ENCODE data around the gene AKAP12. TPM values are rescaled to one million over a fixed set of nuclear protein-coding genes. Genes with fewer than 3 reads are reported as not detected.

The AKAP12 gene
- total and polyA plus RNA-seq, 2 experiments from 2014 or later, result 66.5 to 84.9 TPM

DNA sequence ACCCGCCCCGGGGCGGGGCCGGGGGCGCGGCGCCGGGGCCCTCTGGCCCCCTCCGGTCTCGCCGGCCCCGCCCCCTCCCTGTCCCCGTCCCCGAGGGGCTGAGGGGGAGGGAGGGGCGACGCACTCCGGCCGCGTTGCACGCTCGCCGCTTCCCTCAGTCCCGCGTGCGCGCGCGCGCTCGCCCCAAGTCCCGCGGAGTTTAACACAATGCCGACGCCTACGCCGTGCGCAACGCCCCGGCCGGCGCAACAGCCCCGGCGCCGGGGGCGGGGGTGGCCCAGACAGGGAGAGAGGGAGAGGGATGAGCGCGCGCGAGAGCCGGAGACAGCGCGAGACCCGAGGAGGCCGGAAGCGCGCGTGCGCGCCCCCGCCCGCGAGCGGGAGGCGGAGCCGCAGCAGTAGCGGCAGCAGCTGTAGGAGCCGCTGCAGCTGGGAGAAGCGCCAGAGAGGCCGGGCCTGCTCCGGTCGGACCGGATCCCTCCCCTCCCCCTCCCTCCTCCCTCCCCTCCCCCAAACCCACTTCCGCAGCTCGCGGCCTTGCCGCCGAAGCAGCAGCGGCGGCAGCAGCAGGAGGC, 150.6 kb downstream of the AKAP12 start:
- Histone ChIP-seq H3K4me3 (peak overlapping the region; percentile 91), H3K4me1 (ENCODE audit: low read depth) (peaks cover 21% of the 10 kb centered on the region), H3K36me3 (no peaks in the 10 kb centered on the region), H3K9me3 (ENCODE audit: low read depth) (no peaks in the 10 kb centered on the region), H3K27me3 (no peaks in the 10 kb centered on the region), H3K27ac (peak overlapping the region; percentile 98)
- peak; percentile 99 to 100 for DNase-seq (ENCODE audit: low read depth in 1 of 2, low spot score in 1 of 2)
- TF ChIP-seq, protein P1, sequence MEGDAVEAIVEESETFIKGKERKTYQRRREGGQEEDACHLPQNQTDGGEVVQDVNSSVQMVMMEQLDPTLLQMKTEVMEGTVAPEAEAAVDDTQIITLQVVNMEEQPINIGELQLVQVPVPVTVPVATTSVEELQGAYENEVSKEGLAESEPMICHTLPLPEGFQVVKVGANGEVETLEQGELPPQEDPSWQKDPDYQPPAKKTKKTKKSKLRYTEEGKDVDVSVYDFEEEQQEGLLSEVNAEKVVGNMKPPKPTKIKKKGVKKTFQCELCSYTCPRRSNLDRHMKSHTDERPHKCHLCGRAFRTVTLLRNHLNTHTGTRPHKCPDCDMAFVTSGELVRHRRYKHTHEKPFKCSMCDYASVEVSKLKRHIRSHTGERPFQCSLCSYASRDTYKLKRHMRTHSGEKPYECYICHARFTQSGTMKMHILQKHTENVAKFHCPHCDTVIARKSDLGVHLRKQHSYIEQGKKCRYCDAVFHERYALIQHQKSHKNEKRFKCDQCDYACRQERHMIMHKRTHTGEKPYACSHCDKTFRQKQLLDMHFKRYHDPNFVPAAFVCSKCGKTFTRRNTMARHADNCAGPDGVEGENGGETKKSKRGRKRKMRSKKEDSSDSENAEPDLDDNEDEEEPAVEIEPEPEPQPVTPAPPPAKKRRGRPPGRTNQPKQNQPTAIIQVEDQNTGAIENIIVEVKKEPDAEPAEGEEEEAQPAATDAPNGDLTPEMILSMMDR (IDR thresholded peaks at IDR 0.05; ENCODE audit: low read depth, low read length), result no peak

DNA sequence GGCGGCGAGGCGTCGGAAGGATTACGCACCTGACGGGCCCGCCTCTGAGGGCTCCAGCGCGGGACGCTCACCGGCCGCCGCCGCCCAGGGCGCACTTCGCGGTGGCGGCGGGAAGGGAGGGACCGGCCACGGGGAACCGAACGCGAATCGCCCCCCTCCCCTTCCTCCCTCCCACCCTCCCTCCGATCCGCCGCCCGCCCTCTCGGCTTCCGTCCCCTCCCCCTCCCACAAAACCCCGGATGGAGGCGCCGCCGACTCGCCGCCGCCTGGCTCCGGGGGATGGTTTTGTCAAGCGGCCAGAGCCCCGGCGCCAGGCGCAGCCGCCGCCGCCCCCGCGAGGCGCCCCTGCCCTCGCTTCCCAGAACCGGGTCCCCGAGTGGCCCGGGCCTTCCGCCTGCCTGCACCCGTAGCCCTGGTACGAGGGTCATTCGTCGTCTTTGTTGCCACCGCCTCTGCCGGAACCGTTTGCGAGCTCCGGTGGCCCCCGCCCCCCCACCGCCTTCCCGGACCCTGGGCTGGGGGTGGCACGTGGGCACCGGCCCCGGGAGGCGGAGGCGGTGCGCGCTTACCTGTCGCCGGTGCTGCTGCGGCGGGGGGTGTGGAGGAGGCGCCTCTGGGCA, 151.2 kb downstream of the AKAP12 start:
- Histone ChIP-seq H3K9me3 (ENCODE audit: low read depth) (no peaks in the 10 kb centered on the region), H3K4me3 (peak overlapping the region; percentile 91), H3K36me3 (no peaks in the 10 kb centered on the region), H3K4me1 (ENCODE audit: low read depth) (peaks cover 21% of the 10 kb centered on the region), H3K27me3 (no peaks in the 10 kb centered on the region), H3K27ac (peak overlapping the region; percentile 98)
- DNase-seq (ENCODE audit: low read depth in 1 of 2, low spot score in 1 of 2), result peak; percentile 79
- TF ChIP-seq, protein P1 (IDR thresholded peaks at IDR 0.05; ENCODE audit: low read depth, low read length), result no peak

DNA sequence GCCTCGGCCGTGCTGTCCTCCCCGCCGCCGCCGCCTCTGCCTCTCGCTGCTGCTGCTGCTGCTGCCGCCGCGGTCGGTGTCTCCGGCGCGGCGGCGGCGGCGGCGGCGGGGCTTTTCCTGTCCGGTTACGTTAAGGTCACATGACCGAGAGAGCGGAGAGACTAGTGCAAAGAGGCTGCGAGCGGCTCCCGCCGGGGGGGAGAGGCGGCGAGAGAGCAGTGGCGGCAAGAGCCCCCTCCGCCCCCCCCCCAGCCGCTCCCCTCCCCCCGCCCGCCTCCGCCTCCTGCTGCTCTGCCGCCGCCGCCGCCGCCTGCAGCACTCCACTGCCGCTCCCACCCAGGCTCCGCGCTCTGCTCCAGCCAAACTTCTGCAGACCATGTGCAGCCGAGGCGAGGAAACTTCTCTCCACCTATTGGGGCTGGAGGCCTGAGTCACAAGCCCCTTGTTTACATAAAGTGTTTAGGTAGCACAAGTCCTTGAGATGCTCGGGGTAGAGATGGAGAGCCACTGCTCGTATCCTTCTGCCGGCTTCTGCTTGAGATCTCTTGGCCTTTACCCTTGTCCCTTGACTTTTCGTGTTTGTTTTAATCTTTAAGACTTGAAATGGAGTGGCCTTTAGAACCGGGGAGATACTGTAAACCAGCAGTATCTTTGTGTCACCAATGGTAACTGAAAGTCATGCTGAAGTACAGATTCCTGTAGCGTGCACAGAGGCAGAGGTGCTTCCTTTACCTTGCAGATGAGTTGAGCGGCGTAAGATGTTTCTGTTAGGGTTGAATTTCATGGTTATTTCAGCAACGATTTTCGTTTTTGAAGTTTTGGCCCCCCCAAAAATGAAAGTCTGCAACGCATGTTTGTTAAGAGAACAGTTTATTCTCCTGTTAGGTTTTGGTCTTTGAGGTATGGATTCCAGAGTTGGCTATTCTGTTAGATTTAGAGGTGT, 152.0 kb downstream of the AKAP12 start, which contains the start of gene ZBTB2:
ZBTB2 (minus strand) TSS at position 89 of the 943 bp plus-strand sequence. CDS start 17,922 bp downstream, outside the sequence.
- H3K27ac ChIP-seq, result peak within 1 kb of the TSS; percentile 98
- H3K4me3 ChIP-seq, result peak within 1 kb of the TSS; percentile 91
- TF ChIP-seq, protein P1 (IDR thresholded peaks at IDR 0.05; ENCODE audit: low read depth, low read length), result no peak
- H3K9me3 ChIP-seq (ENCODE audit: low read depth), result no peaks in the 10 kb centered on the region
- no peaks in the 10 kb centered on the region for H3K27me3 ChIP-seq
- DNase-seq (ENCODE audit: low read depth in 1 of 2, low spot score in 1 of 2), result peak; percentile 75 to 85
- no peaks in the 10 kb centered on the region for H3K36me3 ChIP-seq
- peaks cover 21% of the 10 kb centered on the region for H3K4me1 ChIP-seq (ENCODE audit: low read depth)

DNA sequence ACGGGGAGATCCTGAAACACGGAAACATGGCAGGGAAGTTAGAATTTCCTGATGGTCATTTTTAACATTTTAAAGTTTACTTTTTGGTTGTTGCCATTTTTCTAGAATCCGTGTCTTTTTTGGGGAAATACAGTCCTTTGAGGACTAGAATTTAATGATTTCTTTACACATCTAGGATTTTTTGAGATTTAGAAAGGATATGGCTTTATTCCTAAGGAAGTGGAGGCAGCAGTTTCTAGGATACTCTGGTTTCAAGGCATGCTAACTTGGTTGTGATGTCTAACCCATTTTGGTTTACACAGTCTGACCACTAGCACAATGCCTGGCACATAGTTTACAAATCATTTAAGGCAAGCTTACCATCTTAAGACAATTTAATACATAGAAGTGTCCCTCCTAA, 152.7 kb downstream of the AKAP12 start:
- Histone ChIP-seq H3K27ac (peak overlapping the region; percentile 98), H3K4me1 (ENCODE audit: low read depth) (peaks cover 21% of the 10 kb centered on the region), H3K4me3 (peak overlapping the region; percentile 91)

DNA sequence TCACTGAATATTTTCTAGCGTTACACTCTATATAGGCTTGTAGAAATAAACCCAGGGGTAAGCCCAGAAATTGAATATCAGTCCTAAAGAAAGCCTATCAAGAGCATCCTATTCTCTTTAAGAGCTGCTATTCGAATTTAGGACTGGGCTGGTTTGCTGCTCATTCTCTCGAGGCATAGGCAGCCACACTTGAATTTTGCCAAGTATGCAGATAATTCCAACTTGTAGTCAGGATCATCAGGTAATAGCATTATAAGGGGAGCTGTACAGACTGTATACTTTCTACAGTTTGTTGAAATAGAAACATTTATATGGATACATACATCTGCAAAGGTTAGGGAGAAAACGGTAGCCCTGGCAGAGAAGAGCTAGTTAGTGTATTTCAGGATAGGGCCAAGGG, 153.6 kb downstream of the AKAP12 start:
- no peak for DNase-seq (ENCODE audit: low read depth in 1 of 2, low spot score in 1 of 2)
- peaks cover 21% of the 10 kb centered on the region for H3K4me1 ChIP-seq (ENCODE audit: low read depth)
- TF ChIP-seq, protein P1 (IDR thresholded peaks at IDR 0.05; ENCODE audit: low read depth, low read length), result no peak
- H3K9me3 ChIP-seq (ENCODE audit: low read depth), result no peaks in the 10 kb centered on the region
- H3K27me3 ChIP-seq, result no peaks in the 10 kb centered on the region
- peak overlapping the region; percentile 98 for H3K27ac ChIP-seq
- H3K36me3 ChIP-seq, result no peaks in the 10 kb centered on the region
- no peak overlapping the region for H3K4me3 ChIP-seq

More for the DNA sequence above, 152.7 kb downstream of the AKAP12 start:
- no peaks in the 10 kb centered on the region for H3K36me3 ChIP-seq
- TF ChIP-seq, protein P1 (IDR thresholded peaks at IDR 0.05; ENCODE audit: low read depth, low read length), result no peak
- no peaks in the 10 kb centered on the region for H3K9me3 ChIP-seq (ENCODE audit: low read depth)
- no peak for DNase-seq (ENCODE audit: low read depth in 1 of 2, low spot score in 1 of 2)
- no peaks in the 10 kb centered on the region for H3K27me3 ChIP-seq

All from cardiac muscle cell (in vitro differentiated cells and primary cell).